Neuronal stem cell (in vitro differentiated cells): ENCODE data around the gene CANX.

ENCODE experiments used
- DNase-seq: peaks from one replicate; pipeline ENCODE4 v3.0.0-alpha.2; 2013; ENCODE audit warnings: low spot score
- H2AFZ ChIP-seq: one replicate; pipeline ENCODE4 v1.6.1; 2013; ENCODE audit warnings: mild to moderate bottlenecking, low read length, inconsistent platforms
- H2AK5ac ChIP-seq: 2 replicates; pipeline ENCODE4 v1.6.1; 2013; ENCODE audit warnings: low read depth, mild to moderate bottlenecking, inconsistent platforms, low read length, moderate library complexity, mixed read lengths
- H2BK120ac ChIP-seq: 2 replicates; pipeline ENCODE4 v1.6.1; 2013; ENCODE audit warnings: low read depth, mild to moderate bottlenecking, inconsistent platforms, low read length, moderate library complexity, mixed read lengths
- H2BK12ac ChIP-seq: one replicate; pipeline ENCODE4 v1.6.1; 2013; ENCODE audit warnings: low read length, inconsistent platforms
- H2BK15ac ChIP-seq: 2 replicates; pipeline ENCODE4 v1.6.1; 2013; ENCODE audit warnings: mild to moderate bottlenecking, low read length, inconsistent platforms, mixed read lengths
- H2BK5ac ChIP-seq: one replicate; pipeline ENCODE4 v1.6.1; 2013; ENCODE audit warnings: inconsistent platforms, mild to moderate bottlenecking, low read length, moderate library complexity
- H3K14ac ChIP-seq: one replicate; pipeline ENCODE4 v1.6.1; 2013; ENCODE audit warnings: low read length, inconsistent platforms
- H3K18ac ChIP-seq: 2 replicates; pipeline ENCODE4 v1.6.1; 2013; ENCODE audit warnings: low read length, inconsistent platforms
- H3K23ac ChIP-seq: 2 replicates; pipeline ENCODE4 v1.6.1; 2013; ENCODE audit warnings: low read depth, mild to moderate bottlenecking, mixed read lengths, low read length, inconsistent platforms; ENCODE audit not compliant: poor library complexity
- H3K27ac ChIP-seq: replicated peaks from 3 replicates; pipeline ENCODE4 v1.5.1; 2013; ENCODE audit warnings: low read length, inconsistent platforms
- H3K27me3 ChIP-seq, 3 experiments: 2 replicates each; pipeline ENCODE4 v1.6.1; 2013; ENCODE audit warnings: low read length in 3 of 3, mild to moderate bottlenecking in 2 of 3, inconsistent platforms in 1 of 3, low read depth in 1 of 3, mixed read lengths in 1 of 3, moderate library complexity in 1 of 3; ENCODE audit not compliant: control insufficient read depth in 3 of 3, insufficient read depth in 3 of 3
- H3K36me3 ChIP-seq, 2 donors: replicated peaks in 1 of 2; 2 replicates each; pipeline ENCODE4 v1.6.1; 2013; ENCODE audit warnings: low read length in 2 of 2; ENCODE audit not compliant: control insufficient read depth in 2 of 2, insufficient read depth in 2 of 2
- H3K4ac ChIP-seq: 2 replicates; pipeline ENCODE4 v1.6.1; 2013; ENCODE audit warnings: inconsistent platforms, mild to moderate bottlenecking, low read length, moderate library complexity
- H3K4me1 ChIP-seq, 2 donors: 1 replicate in 1 of 2; 2 replicates in 1 of 2; pipeline ENCODE4 v1.6.1; 2013; ENCODE audit warnings: low read length in 2 of 2, low read depth in 1 of 2; ENCODE audit not compliant: control insufficient read depth in 2 of 2, insufficient read depth in 1 of 2
- H3K4me2 ChIP-seq: one replicate; pipeline ENCODE4 v1.6.1; 2013; ENCODE audit warnings: mild to moderate bottlenecking, low read length, inconsistent platforms; ENCODE audit not compliant: insufficient read depth, poor library complexity, severe bottlenecking
- H3K4me3 ChIP-seq, 2 donors: 2 replicates each; pipeline ENCODE4 v1.5.1; 2013; ENCODE audit warnings: low read length in 2 of 2, mild to moderate bottlenecking in 2 of 2, inconsistent platforms in 1 of 2, moderate library complexity in 1 of 2
- H3K79me1 ChIP-seq: one replicate; pipeline ENCODE4 v1.6.1; 2013; ENCODE audit warnings: low read depth, mild to moderate bottlenecking, inconsistent platforms, low read length, moderate library complexity
- H3K9ac ChIP-seq: one replicate; pipeline ENCODE4 v1.6.1; 2013; ENCODE audit warnings: mild to moderate bottlenecking, low read depth, low read length, inconsistent platforms; ENCODE audit not compliant: poor library complexity
- H3K9me3 ChIP-seq, 2 donors: replicated peaks in 1 of 2; 2 replicates each; pipeline versions ENCODE3 to v1.6.1; 2013; ENCODE audit warnings: low read length in 2 of 2, mild to moderate bottlenecking in 2 of 2, inconsistent platforms in 1 of 2, low read depth in 1 of 2, mixed read lengths in 1 of 2, moderate library complexity in 1 of 2; ENCODE audit not compliant: control insufficient read depth in 2 of 2, insufficient read depth in 1 of 2
- H4K8ac ChIP-seq: one replicate; pipeline ENCODE4 v1.6.1; 2013; ENCODE audit warnings: low read depth, mild to moderate bottlenecking, inconsistent platforms, low read length, moderate library complexity
- H4K91ac ChIP-seq: one replicate; pipeline ENCODE4 v1.6.1; 2013; ENCODE audit warnings: low read length, low read depth, mild to moderate bottlenecking, inconsistent platforms; ENCODE audit not compliant: poor library complexity
- WGBS, 2 donors: extraction: QIAGEN DNeasy Blood & Tissue Kit; methylation state at CpG; one replicate each; pipeline ENCODE4 v1.1.7; 2013; ENCODE audit warnings: missing lambda C conversion rate in 2 of 2, mixed read lengths in 1 of 2; ENCODE audit not compliant: insufficient read length in 2 of 2, insufficient replicate concordance in 1 of 2; ENCODE audit errors: extremely low coverage in 2 of 2; 5-methylcytosine and 5-hydroxymethylcytosine counted together

Gene CANX

GRCh38 chr5:179732918-179733771, 34.4 kb downstream of the CANX start:
- no CpG with 5 or more reads among the region's 101 CpGs for WGBS, 2 donors
- Histone ChIP-seq H3K18ac (peak overlapping the region; percentile 99), H3K9me3 (no peaks in the 10 kb centered on the region), H2BK12ac (peak overlapping the region; percentile 73), H3K4me1 (peaks cover 2% of the 10 kb centered on the region in 2 donors), H3K4me2 (peak overlapping the region; percentile 73), H3K14ac (peak overlapping the region; percentile 82), H3K9ac (peak overlapping the region; percentile 98), H3K27me3 (no peaks in the 10 kb centered on the region), H4K8ac (no peak overlapping the region), H4K91ac (no peak overlapping the region), H2BK120ac (no peak overlapping the region), H2BK5ac (peak overlapping the region; percentile 94), H2AK5ac (peak overlapping the region; percentile 84), H3K4me3 (peak overlapping the region; percentile 68 to 94), H3K79me1 (peaks cover 6% of the 10 kb centered on the region), H3K27ac (peak overlapping the region; percentile 70), H2BK15ac (peak overlapping the region; percentile 81), H3K36me3 (peaks cover 13 to 78% of the 10 kb centered on the region in 2 donors), H3K23ac (peak overlapping the region; percentile 98), H2AFZ (peak overlapping the region; percentile 91), H3K4ac (peak overlapping the region; percentile 76)
- peak; percentile 12 for DNase-seq

- Histone ChIP-seq H3K4me1 (peaks cover 2% of the 10 kb centered on the region in 2 donors), H3K9me3 (no peaks in the 10 kb centered on the region), H3K27me3 (no peaks in the 10 kb centered on the region), H3K4me2 (peak overlapping the region; percentile 73), H3K4ac (no peak overlapping the region), H3K23ac (no peak overlapping the region), H3K18ac (no peak overlapping the region), H2BK12ac (no peak overlapping the region), H3K9ac (no peak overlapping the region), H3K27ac (no peak overlapping the region), H2BK15ac (no peak overlapping the region), H3K4me3 (peak overlapping the region; percentile 68 to 94), H4K91ac (no peak overlapping the region), H2AFZ (peak overlapping the region; percentile 91), H2BK5ac (no peak overlapping the region), H4K8ac (no peak overlapping the region), H2AK5ac (peak overlapping the region; percentile 84), H3K14ac (peak overlapping the region; percentile 82), H2BK120ac (no peak overlapping the region), H3K79me1 (peaks cover 7% of the 10 kb centered on the region), H3K36me3 (peaks cover 11 to 78% of the 10 kb centered on the region in 2 donors)
- peak; percentile 6 for DNase-seq
- no CpG with 5 or more reads among the region's 2 CpGs for WGBS, 2 donors
Measured at GRCh38 chr5:179733772-179734126, 35.0 kb downstream of the CANX start.

- Histone ChIP-seq H2BK5ac (no peak overlapping the region), H3K4ac (no peak overlapping the region), H3K23ac (no peak overlapping the region), H2BK12ac (no peak overlapping the region), H3K27me3 (no peaks in the 10 kb centered on the region), H3K9me3 (peaks cover 0 to 3% of the 10 kb centered on the region in 2 donors), H2AK5ac (no peak overlapping the region), H3K4me1 (peaks cover 2% of the 10 kb centered on the region in 2 donors), H4K8ac (no peak overlapping the region), H3K18ac (no peak overlapping the region), H3K4me2 (peak overlapping the region; percentile 47), H3K9ac (peak overlapping the region; percentile 60), H3K27ac (no peak overlapping the region), H3K4me3 (peak overlapping the region in 1 of 2 donors; percentile 68), H2BK15ac (no peak overlapping the region), H3K14ac (no peak overlapping the region), H4K91ac (no peak overlapping the region), H2AFZ (no peak overlapping the region), H3K36me3 (peaks cover 9 to 78% of the 10 kb centered on the region in 2 donors), H2BK120ac (no peak overlapping the region), H3K79me1 (peaks cover 7% of the 10 kb centered on the region)
- no peak for DNase-seq
- WGBS, 2 donors, result no CpG with 5 or more reads among the region's 12 CpGs
Measured at GRCh38 chr5:179734536-179735164, 35.9 kb downstream of the CANX start.

- no peak for DNase-seq
- peaks cover 0 to 2% of the 10 kb centered on the region in 2 donors for H3K4me1 ChIP-seq
Measured at GRCh38 chr5:179738742-179739141, 40.0 kb downstream of the CANX start.

More at GRCh38 chr5:179738742-179739141, 40.0 kb downstream of the CANX start:
- no peak overlapping the region for H2AFZ ChIP-seq
- H2BK12ac ChIP-seq, result no peak overlapping the region
- H3K4ac ChIP-seq, result no peak overlapping the region
- peaks cover 3% of the 10 kb centered on the region for H3K79me1 ChIP-seq
- no peak overlapping the region for H2AK5ac ChIP-seq
- H3K36me3 ChIP-seq, result peaks cover 8 to 75% of the 10 kb centered on the region in 2 donors
- no peak overlapping the region for H2BK15ac ChIP-seq
- H2BK5ac ChIP-seq, result no peak overlapping the region
- no peak overlapping the region for H3K27ac ChIP-seq
- no peak overlapping the region for H3K4me2 ChIP-seq
- no peak overlapping the region for H2BK120ac ChIP-seq
- no peak overlapping the region for H4K91ac ChIP-seq
- H3K27me3 ChIP-seq, result no peaks in the 10 kb centered on the region
- no peak overlapping the region for H3K4me3 ChIP-seq
- H4K8ac ChIP-seq, result no peak overlapping the region
- H3K18ac ChIP-seq, result no peak overlapping the region
- H3K23ac ChIP-seq, result no peak overlapping the region
- H3K14ac ChIP-seq, result no peak overlapping the region
- H3K9me3 ChIP-seq, result peaks cover 0 to 15% of the 10 kb centered on the region in 2 donors
- H3K9ac ChIP-seq, result no peak overlapping the region
- no CpG with 5 or more reads among the region's 4 CpGs for WGBS, 2 donors
